Stimulated activated CD4-positive, alpha-beta T cell treated with anti-CD3 and anti-CD28 coated beads, Interleukin-4, amount 100 ng/mL, for 48 hours (primary cell): ENCODE data around the gene C6orf132.

Experiments used
- DNase-seq, 2 donors: peaks; one replicate each; pipeline ENCODE4 v3.0.0-alpha.2; 2020; ENCODE audit warnings: low read depth in 2 of 2

Gene C6orf132

GRCh38 chr6:42104804-42105125, 37.7 kb downstream of the C6orf132 start:
- no peak for DNase-seq

- DNase-seq, result peak; percentile 74 to 76
These were observed 38.2 kb downstream of the C6orf132 start for GRCh38 chr6:42104095-42104803.

GRCh38 chr6:42103753-42104094, 38.7 kb downstream of the C6orf132 start:
- DNase-seq, result no peak

GRCh38 chr6:42103216-42103615, 39.2 kb downstream of the C6orf132 start:
- no peak for DNase-seq

GRCh38 chr6:42101186-42101657, 41.2 kb downstream of the C6orf132 start:
- no peak for DNase-seq

- peak; percentile 6 to 24 for DNase-seq
These were observed 42.2 kb downstream of the C6orf132 start for GRCh38 chr6:42100029-42100901.

- DNase-seq, result peak in 1 of 2 donors; percentile 31
These were observed 42.9 kb downstream of the C6orf132 start for GRCh38 chr6:42099340-42100028.

GRCh38 chr6:42095776-42096541, 46.5 kb downstream of the C6orf132 start:
- no peak for DNase-seq

- no peak for DNase-seq
These were observed 47.3 kb downstream of the C6orf132 start for GRCh38 chr6:42095094-42095493.

- no peak for DNase-seq
These were observed 48.7 kb downstream of the C6orf132 start for GRCh38 chr6:42093582-42094329.

- DNase-seq, result no peak
These were observed 50.7 kb downstream of the C6orf132 start for GRCh38 chr6:42091718-42092023.

- DNase-seq, result no peak
These were observed 51.4 kb downstream of the C6orf132 start for GRCh38 chr6:42090819-42091717.

- DNase-seq, result no peak
These were observed 54.3 kb downstream of the C6orf132 start for GRCh38 chr6:42088101-42088591.

- DNase-seq, result no peak
These were observed 56.1 kb downstream of the C6orf132 start for GRCh38 chr6:42086046-42087035.

GRCh38 chr6:42084889-42085288, 57.5 kb downstream of the C6orf132 start:
- no peak for DNase-seq

GRCh38 chr6:42083530-42083929, 58.9 kb downstream of the C6orf132 start:
- DNase-seq, result no peak

- no peak for DNase-seq
These were observed 62.4 kb downstream of the C6orf132 start for GRCh38 chr6:42079941-42080464.

- no peak for DNase-seq
These were observed 64.0 kb downstream of the C6orf132 start for GRCh38 chr6:42078386-42078785.
